PC-9 (cell line): ENCODE results near the gene IGLL1.

Experiments
- EZH2 ChIP-seq: fragments of 200-600 bp; sonication (generic); IDR thresholded peaks from 2 replicates; pipeline ENCODE4 v1.8.0; 2017; ENCODE audit warnings: antibody characterized with exemption, low read depth
- TF ChIP-seq, protein P1 (sequence below): fragments of 200-600 bp; sonication (generic); conservative IDR thresholded peaks from 2 replicates; pipeline ENCODE4 v1.6.1; 2017; ENCODE audit warnings: mixed run types, antibody characterized with exemption, mild to moderate bottlenecking, moderate library complexity

DNA sequence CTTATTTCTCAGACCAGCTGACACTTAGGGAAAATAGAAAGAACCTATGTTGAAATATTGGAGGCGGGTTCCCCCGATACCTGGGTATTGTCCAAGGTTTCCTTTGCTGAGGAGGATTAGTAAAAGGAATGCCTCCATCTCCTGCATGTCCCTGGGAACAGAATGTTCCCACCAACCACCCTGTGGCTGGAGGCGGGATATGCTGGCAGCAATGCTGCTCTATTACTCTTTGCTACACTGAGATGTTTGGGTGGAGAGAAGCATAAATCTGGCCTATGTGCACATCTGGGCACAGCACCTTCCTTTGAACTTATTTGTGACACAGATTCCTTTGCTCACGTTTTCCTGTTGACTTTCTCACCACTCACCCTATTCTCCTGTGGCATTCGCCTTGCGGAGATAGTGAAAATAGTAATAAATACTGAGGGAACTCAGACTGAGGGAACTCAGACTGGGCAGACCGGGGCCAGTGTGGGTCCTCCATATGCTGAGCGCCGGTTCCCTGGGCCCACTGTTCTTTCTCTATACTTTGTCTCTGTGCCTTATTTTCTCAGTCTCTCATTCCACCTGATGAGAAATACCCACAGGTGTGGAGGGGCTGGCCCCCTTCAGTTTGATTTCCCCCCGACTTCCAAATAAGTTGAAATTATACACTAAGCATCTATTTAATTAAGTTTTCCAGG is 32.1 kb downstream of the IGLL1 start:
- TF ChIP-seq, protein P1, sequence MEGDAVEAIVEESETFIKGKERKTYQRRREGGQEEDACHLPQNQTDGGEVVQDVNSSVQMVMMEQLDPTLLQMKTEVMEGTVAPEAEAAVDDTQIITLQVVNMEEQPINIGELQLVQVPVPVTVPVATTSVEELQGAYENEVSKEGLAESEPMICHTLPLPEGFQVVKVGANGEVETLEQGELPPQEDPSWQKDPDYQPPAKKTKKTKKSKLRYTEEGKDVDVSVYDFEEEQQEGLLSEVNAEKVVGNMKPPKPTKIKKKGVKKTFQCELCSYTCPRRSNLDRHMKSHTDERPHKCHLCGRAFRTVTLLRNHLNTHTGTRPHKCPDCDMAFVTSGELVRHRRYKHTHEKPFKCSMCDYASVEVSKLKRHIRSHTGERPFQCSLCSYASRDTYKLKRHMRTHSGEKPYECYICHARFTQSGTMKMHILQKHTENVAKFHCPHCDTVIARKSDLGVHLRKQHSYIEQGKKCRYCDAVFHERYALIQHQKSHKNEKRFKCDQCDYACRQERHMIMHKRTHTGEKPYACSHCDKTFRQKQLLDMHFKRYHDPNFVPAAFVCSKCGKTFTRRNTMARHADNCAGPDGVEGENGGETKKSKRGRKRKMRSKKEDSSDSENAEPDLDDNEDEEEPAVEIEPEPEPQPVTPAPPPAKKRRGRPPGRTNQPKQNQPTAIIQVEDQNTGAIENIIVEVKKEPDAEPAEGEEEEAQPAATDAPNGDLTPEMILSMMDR: no peak
- TF ChIP-seq EZH2: no peak
